Measurements from ENCODE around the gene ZNF444.
"Not testable (repeated sequence)": the region's sequence is repeated elsewhere in the genome, so short reads cannot be mapped to it uniquely, and the experiment has no call there.

Gene ZNF444

DNA sequence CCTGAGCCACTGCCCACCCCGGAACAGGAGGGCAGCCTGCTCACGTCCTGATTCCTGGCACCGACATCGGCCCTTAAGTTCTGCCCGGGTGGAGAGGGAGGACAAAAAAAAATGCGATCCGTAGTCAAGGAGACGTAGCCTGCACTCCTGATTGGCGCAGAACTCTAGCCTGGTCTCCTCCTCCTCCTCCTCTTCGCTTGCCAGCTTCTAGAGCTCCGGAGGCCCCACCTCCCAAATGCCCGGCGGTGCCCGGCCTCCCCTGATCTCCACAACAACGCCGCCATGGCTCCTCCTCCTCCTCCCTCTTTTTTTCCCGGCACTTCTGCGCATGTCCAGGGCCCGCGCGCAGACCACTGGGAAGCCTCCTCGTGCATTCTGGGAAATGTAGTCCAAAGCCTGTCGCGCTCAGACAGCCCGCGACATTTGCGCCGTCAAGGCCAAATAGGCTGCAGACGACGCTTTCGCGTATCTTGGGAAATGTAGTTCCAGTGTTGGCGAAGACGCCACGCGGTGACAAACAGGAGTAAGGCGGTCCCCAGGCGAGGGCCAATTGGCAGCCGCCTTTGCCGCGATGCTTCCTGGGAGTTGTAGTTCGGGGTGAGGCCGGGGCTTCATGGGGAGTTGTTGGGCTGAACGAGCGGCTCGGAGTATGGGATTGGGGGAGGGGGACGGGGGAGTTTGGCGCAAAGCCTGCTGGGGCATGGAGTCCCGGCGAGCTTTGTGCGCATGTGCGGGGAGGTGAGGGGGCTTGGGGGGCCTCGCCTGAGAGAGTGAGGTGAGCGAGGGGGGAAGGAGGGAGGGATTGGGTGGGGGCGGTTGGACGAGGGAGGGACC, at the start of gene ZNF444:
Gene ZNF444, plus strand, starts transcription at position 705 of the 834 bp plus-strand sequence. CDS start 5,625 bp downstream, outside the sequence.
- DNase-seq (ENCODE audit: low spot score), result peak; percentile 100

- DNase-seq (ENCODE audit: low spot score), result no peak
Measured at GRCh38 chr19:56091751-56092546, 49.1 kb upstream of the ZNF444 start.

GRCh38 chr19:56092685-56093631, 48.1 kb upstream of the ZNF444 start:
- DNase-seq (ENCODE audit: low spot score), result no peak

DNA sequence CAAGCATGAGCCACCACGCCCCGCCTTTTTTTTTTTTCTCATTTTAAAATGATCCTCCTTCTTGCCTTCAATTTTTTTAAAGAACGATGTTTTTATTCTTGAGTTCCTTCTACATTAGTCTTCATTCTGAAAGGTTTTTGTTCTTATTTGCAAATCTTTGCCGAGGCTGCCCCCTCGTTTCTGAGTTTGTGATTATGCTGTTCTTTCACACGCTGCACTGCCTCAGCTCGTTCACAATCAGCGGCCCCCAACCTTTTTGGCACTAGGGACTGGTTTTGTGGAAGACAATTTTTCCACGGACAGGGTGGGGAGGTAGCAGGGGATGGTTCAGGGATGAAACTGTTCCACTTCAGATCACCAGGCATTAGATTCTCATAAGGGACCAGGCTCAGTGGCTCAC, 46.6 kb upstream of the ZNF444 start:
- DNase-seq (ENCODE audit: low spot score), result no peak

DNA sequence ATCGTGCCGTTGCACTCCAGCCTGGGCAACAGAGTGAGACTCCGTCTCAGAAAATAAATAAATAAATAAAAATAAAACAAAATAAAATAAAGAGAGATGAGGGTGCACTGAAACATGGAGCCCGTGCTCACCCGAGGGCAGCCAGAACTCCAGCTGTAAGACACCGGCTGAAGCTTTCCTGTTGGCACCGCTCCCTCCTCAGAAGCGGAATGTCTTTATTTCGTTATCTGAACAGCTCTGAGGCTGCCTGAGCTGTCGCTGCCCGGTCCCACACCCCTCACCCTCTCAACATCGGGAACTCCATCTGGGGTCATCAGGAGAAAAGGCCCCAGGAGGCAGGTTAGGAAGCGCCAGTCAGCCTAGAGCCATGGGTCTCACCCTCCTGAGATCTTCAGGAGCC, 44.4 kb upstream of the ZNF444 start:
- no peak for DNase-seq (ENCODE audit: low spot score)

GRCh38 chr19:56097306-56097705, 43.8 kb upstream of the ZNF444 start:
- DNase-seq (ENCODE audit: low spot score), result no peak

DNA sequence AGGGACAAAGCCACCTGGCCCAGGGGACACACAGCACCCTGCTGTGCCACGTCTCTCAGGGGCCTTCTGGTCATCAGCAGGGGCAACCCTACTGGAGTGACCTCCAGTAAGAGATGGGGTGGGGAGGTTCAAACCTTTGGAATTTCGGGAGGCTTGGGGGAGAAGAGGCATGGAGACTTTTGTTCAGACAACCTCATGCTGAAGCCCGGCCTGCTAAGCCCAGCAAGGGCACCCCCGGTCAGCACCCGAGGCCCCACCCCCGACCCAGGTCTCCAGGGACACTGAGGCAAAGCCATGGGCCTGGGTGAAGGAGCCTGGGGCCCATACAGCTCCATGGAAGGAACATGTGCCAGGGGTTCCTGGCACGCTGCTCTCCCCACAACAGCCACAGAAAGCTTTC, 43.3 kb upstream of the ZNF444 start:
- DNase-seq (ENCODE audit: low spot score), result no peak

GRCh38 chr19:56098237-56098636, 42.9 kb upstream of the ZNF444 start:
- DNase-seq (ENCODE audit: low spot score), result not testable (repeated sequence)

- no peak for DNase-seq (ENCODE audit: low spot score)
Measured at GRCh38 chr19:56098731-56099568, 42.1 kb upstream of the ZNF444 start.

DNA sequence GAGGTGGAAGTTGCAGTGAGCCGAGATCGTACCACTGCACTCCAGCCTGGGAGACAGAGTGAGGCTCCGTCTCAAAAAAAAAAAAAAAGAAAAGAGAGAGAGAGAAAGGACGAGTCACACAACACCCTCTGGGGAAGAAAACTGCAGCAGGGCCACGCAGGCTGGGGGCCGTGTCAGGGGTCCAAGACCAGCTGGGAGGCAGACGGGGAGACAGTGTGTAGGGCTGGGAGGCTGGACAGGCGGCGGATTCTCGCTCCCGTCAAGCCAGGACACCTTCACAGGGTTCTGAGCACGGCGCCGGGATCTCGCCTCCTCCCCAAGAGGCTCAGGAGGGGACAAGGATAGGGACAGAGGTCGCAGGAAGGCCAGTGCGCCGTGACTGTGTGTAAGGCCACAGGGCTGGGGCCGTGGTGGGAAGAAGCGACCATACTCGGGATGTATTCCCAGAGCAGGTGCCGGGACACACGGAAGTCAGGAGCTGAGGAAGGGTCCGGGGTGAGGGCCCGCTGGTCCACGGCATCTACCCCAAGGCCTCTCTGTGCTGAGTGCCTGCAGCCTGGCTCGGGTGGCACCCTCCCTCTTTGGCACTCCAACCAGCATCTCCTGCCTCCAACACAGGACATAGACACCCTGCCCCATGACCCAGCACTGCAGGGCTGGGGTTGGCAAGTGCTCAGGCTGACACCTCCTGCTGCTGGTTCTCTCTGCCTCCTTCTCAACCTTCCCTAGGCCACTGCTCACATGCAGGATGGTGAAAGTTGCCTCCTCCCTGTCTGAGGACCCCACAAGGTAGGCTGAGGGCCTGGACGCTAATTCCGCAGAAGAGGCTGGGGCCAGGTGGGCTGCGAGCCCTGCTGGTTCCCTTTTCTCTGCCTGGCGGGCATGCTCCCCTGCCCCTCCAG, 41.2 kb upstream of the ZNF444 start:
- DNase-seq (ENCODE audit: low spot score), result no peak

- DNase-seq (ENCODE audit: low spot score), result no peak
Measured at GRCh38 chr19:56101095-56101494, 40.0 kb upstream of the ZNF444 start.

- no peak for DNase-seq (ENCODE audit: low spot score)
Measured at GRCh38 chr19:56101746-56102535, 39.1 kb upstream of the ZNF444 start.

GRCh38 chr19:56103027-56103614, 38.0 kb upstream of the ZNF444 start:
- DNase-seq (ENCODE audit: low spot score), result no peak

- no peak for DNase-seq (ENCODE audit: low spot score)
Measured at GRCh38 chr19:56104423-56104822, 36.7 kb upstream of the ZNF444 start.

DNA sequence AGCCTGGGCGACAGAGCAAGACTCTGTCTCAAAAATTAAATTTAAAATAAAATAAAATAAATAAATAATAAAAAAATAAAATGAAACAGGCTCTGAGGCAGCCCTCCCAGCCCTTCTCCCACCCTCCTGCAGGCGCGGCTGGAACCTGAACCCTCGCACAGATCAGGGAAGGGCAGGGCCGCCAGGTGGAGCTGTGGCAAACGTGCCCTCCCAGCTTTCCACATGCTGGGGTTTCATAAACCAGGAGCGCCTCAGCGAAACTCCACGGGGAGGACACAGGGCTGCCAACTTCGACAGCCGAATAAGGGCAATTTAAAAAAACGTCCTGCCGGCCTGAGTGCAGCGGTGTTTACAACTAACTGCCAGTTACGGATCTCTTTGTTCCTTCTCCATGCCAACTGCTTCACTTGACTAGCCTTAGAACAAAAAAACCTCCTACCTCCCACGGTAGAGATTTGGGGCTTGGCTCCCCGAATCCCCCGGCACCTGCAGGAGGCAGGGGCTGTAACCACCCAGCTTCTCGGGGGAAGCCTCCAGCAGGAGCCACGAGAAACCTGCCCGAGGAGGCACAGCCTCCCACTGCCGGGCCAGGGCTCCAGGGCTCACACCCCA, 35.9 kb upstream of the ZNF444 start:
- DNase-seq (ENCODE audit: low spot score), result peak; percentile 51

DNA sequence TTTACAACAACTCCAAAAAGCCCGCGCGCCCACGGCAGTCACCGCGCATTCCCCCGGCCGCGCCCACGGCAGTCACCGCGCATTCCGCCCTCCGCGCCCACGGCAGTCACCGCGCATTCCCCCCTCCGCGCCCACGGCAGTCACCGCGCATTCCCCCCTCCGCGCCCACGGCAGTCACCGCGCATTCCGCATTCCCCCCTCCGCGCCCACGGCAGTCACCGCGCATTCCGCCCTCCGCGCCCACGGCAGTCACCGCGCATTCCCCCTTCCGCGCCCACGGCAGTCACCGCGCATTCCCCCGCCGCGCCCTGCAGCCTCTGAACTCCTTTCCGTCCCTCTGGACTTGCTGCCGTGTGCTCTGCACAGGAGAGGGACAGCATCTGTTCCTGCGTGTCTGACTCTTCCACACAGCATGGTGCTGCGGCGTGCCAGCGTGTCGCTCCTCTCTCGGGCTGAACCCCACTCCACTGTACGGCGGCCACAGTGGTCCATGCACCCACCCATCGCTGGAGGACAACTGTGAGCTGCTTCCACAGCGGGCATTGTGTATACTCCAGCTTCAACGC, 35.2 kb upstream of the ZNF444 start:
- not testable (repeated sequence) for DNase-seq (ENCODE audit: low spot score)

GRCh38 chr19:56106397-56106849, 34.7 kb upstream of the ZNF444 start:
- no peak for DNase-seq (ENCODE audit: low spot score)

DNA sequence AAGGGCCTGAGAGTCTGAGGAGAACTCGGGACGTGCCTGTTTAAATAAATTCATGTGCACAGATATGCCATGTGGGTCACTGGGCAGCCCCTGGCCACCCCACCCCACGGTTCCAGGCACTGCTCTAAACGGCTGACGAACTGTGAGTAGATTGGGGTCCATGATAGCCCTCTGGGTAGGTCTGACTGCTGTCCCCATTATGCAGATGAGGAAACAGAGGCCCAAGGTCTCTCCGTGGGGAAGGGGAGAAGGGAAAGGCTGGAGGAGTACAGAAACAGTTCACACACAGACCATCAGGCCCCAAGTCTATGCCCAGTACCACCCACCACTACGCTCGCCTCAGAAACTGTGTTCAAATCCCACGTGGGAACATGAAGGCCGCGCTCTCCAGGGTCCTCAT, 34.1 kb upstream of the ZNF444 start:
- DNase-seq (ENCODE audit: low spot score), result no peak
